LNCAP (cell line): ENCODE results near the gene FGR.

ENCODE experiments used
- CTCF ChIP-seq: fragments of 450-650 bp; IDR thresholded peaks from 2 replicates; pipeline ENCODE4 v1.5.1; 2017; ENCODE audit warnings: mild to moderate bottlenecking

FGR gene

GRCh38 chr1:27577504-27578188 is 57.3 kb downstream of the FGR start:
- no peak for TF ChIP-seq CTCF

- no peak for TF ChIP-seq CTCF
Measured at GRCh38 chr1:27576806-27577227, 58.2 kb downstream of the FGR start.

- no peak for TF ChIP-seq CTCF
Measured at GRCh38 chr1:27575840-27576331, 59.1 kb downstream of the FGR start.

- TF ChIP-seq CTCF, result no peak
Measured at GRCh38 chr1:27574871-27575831, 59.8 kb downstream of the FGR start.

GRCh38 chr1:27574001-27574781 is 60.8 kb downstream of the FGR start:
- no peak for TF ChIP-seq CTCF

- TF ChIP-seq CTCF, result no peak
Measured at GRCh38 chr1:27572679-27573426, 62.1 kb downstream of the FGR start.
